ENCODE measurements around the gene ZFR2. TPM values are rescaled to one million over a fixed set of nuclear protein-coding genes. Genes with fewer than 3 reads are reported as not detected.
"Not testable (repeated sequence)": the region's sequence is repeated elsewhere in the genome, so short reads cannot be mapped to it uniquely, and the experiment has no call there.

ZFR2 gene
- total and polyA plus RNA-seq, 10 donors: 0.11 to 0.92 (median 0.33) TPM; not detected in 3

DNA sequence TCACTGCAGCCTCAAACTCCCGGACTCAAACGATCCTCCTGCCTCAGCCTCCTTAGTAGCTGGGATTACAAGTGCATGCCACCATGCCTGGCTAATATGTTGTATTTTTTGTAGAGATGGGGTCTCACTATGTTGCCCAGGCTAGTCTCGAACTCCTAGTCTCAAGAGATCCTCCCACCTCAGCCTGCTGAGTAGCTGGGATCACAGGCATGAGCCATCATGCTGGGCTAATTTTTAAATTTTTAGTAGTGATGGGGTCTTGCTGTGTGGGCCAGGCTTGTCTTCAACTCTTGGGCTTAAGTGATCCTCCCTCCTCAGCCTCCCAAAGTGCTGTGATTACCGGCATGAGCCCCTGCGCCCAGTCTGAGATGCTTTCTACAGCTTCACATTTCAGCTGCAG, 26.9 kb upstream of the ZFR2 start:
- intact Hi-C loops (cut with DNase I; ENCODE audit: low total_unique reads): no loop called here
- peaks cover 0 to 6% (median 0%) of the 10 kb centered on the region in 7 donors for H3K27me3 ChIP-seq (replicated peaks in 1 of 7)
- no peaks in the 10 kb centered on the region for H3K36me3 ChIP-seq
- no peak for DNase-seq
- TF ChIP-seq, protein P1, sequence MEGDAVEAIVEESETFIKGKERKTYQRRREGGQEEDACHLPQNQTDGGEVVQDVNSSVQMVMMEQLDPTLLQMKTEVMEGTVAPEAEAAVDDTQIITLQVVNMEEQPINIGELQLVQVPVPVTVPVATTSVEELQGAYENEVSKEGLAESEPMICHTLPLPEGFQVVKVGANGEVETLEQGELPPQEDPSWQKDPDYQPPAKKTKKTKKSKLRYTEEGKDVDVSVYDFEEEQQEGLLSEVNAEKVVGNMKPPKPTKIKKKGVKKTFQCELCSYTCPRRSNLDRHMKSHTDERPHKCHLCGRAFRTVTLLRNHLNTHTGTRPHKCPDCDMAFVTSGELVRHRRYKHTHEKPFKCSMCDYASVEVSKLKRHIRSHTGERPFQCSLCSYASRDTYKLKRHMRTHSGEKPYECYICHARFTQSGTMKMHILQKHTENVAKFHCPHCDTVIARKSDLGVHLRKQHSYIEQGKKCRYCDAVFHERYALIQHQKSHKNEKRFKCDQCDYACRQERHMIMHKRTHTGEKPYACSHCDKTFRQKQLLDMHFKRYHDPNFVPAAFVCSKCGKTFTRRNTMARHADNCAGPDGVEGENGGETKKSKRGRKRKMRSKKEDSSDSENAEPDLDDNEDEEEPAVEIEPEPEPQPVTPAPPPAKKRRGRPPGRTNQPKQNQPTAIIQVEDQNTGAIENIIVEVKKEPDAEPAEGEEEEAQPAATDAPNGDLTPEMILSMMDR (IDR thresholded peaks at IDR 0.05 in 8 of 11, conservative IDR thresholded peaks at IDR 0.05 in 3 of 11): no peak
- H3K4me1 ChIP-seq: no peaks in the 10 kb centered on the region
- H3K9me3 ChIP-seq: peaks cover 0 to 12% (median 9%) of the 10 kb centered on the region in 8 donors
- no peak overlapping the region for H3K27ac ChIP-seq
- H3K4me3 ChIP-seq: no peak overlapping the region
- 76 to 94% (median 87%) methylated on average over 5 of the region's 5 CpGs for whole genome bisulfite sequencing, 5 donors

DNA sequence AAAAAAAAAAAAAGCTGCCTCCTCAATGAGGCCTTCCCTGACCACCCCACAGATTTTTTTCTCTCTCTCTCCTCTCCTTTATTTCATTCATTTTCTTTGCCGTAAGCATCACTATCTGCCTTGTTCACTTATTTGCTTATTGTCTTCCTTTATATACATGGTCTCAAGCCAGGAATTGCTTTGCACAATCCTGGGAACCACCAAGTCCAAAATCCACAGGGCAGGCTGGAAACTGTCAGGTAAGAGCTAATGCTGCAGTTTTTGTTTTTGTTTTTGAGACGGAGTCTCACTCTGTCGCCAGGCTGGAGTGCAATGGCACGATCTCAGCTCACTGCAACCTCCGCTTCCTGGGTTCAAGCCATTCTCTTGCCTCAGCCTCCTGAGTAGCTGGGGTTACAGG, 26.1 kb upstream of the ZFR2 start:
- intact Hi-C loops (cut with DNase I; ENCODE audit: low total_unique reads); DNase-seq: not testable (repeated sequence)
- 84 to 92% (median 86%) methylated on average over 5 of the region's 5 CpGs for WGBS, 5 donors

DNA sequence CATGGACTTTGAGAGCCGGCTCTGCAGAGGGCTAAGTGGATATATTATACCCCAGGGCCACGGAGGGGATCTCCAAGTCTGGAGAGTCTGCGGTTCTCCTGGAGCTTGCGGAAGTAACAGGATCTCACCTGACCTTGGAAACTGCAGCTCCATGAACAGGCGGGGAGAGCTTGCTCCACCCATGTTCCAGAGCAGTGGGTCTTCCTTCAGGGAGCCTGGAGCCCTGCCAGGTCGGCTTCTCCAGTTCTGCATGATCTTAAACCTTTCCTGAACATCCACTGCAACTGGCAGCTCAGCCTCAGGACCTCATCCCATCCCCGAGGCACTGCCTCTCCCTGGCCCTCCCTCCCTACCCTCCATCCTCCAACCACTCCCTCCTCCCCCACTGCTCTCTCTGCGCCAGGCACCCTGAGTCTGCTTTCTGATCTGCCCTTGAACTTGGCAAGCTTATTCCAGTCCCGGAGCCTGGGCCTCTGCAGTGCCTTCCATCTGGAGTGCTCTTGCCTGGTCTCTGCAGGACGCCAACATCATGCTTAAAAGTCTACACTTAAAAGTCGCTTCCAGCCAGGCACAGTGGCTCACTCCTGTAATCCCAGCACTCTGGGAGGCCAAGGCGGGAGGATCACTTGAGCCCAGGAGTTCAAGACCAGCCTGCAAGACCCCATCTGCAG, 24.8 kb upstream of the ZFR2 start:
- H3K27ac ChIP-seq: no peak overlapping the region
- intact Hi-C loops (cut with DNase I; ENCODE audit: low total_unique reads): no loop called here
- H3K4me3 ChIP-seq: no peak overlapping the region
- peaks cover 0 to 8% (median 6%) of the 10 kb centered on the region in 8 donors for H3K9me3 ChIP-seq
- 61 to 77% (median 68%) methylated on average over 7 to 12 of the region's 12 CpGs for WGBS, 5 donors
- peaks cover 0 to 6% (median 0%) of the 10 kb centered on the region in 7 donors for H3K27me3 ChIP-seq (replicated peaks in 1 of 7)
- no peak for DNase-seq
- H3K4me1 ChIP-seq: no peaks in the 10 kb centered on the region
- TF ChIP-seq, protein P1 (IDR thresholded peaks at IDR 0.05 in 8 of 11, conservative IDR thresholded peaks at IDR 0.05 in 3 of 11): no peak
- TF ChIP-seq POLR2A (IDR thresholded peaks at IDR 0.05) (no peak), POLR2AphosphoS5 (IDR thresholded peaks at IDR 0.05) (no peak)
- H3K36me3 ChIP-seq: no peaks in the 10 kb centered on the region

More for the DNA sequence above, 26.1 kb upstream of the ZFR2 start:
- peaks cover 0 to 10% (median 0%) of the 10 kb centered on the region in 7 donors for H3K27me3 ChIP-seq (replicated peaks in 1 of 7)
- not testable (repeated sequence) for H3K4me3 ChIP-seq, H3K4me1 ChIP-seq, H3K36me3 ChIP-seq, H3K27ac ChIP-seq
- peaks cover 0 to 12% (median 9%) of the 10 kb centered on the region in 8 donors for H3K9me3 ChIP-seq

DNA sequence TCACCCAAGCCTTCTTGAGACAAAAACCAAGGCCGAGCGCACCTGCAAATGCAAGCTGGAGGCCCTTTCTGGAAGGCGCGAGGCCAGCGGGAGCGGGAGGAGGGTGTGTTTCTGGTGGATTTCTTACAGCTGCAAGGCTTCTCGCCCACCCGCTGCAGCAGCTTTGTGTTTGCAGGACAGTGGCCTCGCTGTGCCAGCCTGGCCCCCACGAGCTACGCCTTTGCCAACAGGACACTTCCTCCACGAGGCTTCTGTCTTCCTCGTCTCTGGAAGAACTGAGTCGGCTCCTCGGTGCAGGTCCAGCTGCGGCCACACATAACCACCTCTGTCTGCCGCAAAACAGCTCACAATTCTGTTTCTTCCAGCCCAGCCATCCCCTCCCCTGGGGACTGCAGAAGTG, 21.8 kb upstream of the ZFR2 start:
- TF ChIP-seq, protein P1 (IDR thresholded peaks at IDR 0.05 in 8 of 11, conservative IDR thresholded peaks at IDR 0.05 in 3 of 11): no peak
- TF ChIP-seq POLR2A (IDR thresholded peaks at IDR 0.05) (no peak), POLR2AphosphoS5 (IDR thresholded peaks at IDR 0.05) (no peak)
- peaks cover 0 to 9% (median 0%) of the 10 kb centered on the region in 7 donors for H3K27me3 ChIP-seq (replicated peaks in 1 of 7)
- DNase-seq: no peak
- no peaks in the 10 kb centered on the region for H3K9me3 ChIP-seq
- H3K4me1 ChIP-seq: no peaks in the 10 kb centered on the region
- H3K36me3 ChIP-seq: no peaks in the 10 kb centered on the region
- WGBS, 5 donors: 73 to 86% (median 84%) methylated on average over 11 to 17 of the region's 17 CpGs
- no peak overlapping the region for H3K27ac ChIP-seq
- intact Hi-C loops (cut with DNase I; ENCODE audit: low total_unique reads): no loop called here
- no peak overlapping the region for H3K4me3 ChIP-seq

Data from spleen (tissue), 11 donors.